Measurements from ENCODE around the gene SMCO3. TPM values are rescaled to one million over a fixed set of nuclear protein-coding genes. Genes with fewer than 3 reads are reported as not detected.
A peak's percentile ranks its signal among the peaks of the same experiment; 100 is the strongest.

SMCO3 gene
- total RNA-seq, 1 experiment from 2014 or later = not detected

DNA sequence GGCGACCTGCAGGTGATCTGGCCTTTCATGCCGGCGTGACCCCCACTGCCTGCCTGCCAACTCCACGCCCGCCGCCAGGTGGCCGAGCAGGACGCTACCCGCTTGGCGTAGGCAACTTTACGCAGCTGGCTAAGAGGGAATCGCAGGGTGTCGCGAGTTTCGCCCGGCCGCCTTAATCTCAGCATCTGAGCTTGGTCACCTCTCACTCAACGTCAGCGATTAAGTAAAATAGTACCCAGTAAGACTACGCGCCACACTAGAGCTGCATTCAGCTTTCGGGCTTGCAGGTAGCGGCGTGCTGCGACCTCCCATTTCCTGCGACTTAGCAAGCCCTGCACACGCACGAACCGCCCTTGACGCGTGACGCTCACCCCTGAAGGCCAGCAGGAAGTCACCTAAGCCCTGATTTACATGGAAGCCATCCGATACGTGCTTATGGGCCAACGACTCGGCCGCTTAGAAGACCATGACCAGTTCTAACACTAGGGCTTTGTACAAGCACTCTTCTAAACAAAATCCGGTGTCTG is 44.0 kb downstream of the SMCO3 start:
- Mint-ChIP-seq H3K9me3 (ENCODE audit: unreplicated experiment) (peaks cover 5% of the 10 kb centered on the region), H3K4me3 (ENCODE audit: unreplicated experiment) (peak overlapping the region; percentile 98), H3K27ac (ENCODE audit: low read depth, unreplicated experiment) (peak overlapping the region; percentile 98), H3K27me3 (ENCODE audit: insufficient read depth, unreplicated experiment) (no peaks in the 10 kb centered on the region), H3K36me3 (ENCODE audit: insufficient read depth, unreplicated experiment) (peaks cover 49% of the 10 kb centered on the region), H3K4me1 (ENCODE audit: insufficient read depth, unreplicated experiment) (peaks cover 11% of the 10 kb centered on the region)
- CTCF ChIA-PET = interaction anchor here (0.6 to 2.6 kb wide), 20 partner anchors 12 to 1668 kb away, joined by 3 to 9 read pairs (median 4); partner anchors contain the start of gene ATF7IP
- intact Hi-C loops (cut with micrococcal nuclease) = loop anchor here (2.0 to 10.0 kb wide), 4 partner anchors 75 to 403 kb away; partner anchors contain the start of genes ART4 and ATF7IP
- POLR2A ChIA-PET = interaction anchor here (0.6 to 8.5 kb wide), 21 partner anchors 11 to 1879 kb away, joined by 3 to 285 read pairs (median 4); partner anchors contain the start of genes ATF7IP, C12orf60, GPRC5A and RERG
- peak; percentile 81 for DNase-seq (ENCODE audit: unreplicated experiment)
- TF ChIP-seq, protein P1, sequence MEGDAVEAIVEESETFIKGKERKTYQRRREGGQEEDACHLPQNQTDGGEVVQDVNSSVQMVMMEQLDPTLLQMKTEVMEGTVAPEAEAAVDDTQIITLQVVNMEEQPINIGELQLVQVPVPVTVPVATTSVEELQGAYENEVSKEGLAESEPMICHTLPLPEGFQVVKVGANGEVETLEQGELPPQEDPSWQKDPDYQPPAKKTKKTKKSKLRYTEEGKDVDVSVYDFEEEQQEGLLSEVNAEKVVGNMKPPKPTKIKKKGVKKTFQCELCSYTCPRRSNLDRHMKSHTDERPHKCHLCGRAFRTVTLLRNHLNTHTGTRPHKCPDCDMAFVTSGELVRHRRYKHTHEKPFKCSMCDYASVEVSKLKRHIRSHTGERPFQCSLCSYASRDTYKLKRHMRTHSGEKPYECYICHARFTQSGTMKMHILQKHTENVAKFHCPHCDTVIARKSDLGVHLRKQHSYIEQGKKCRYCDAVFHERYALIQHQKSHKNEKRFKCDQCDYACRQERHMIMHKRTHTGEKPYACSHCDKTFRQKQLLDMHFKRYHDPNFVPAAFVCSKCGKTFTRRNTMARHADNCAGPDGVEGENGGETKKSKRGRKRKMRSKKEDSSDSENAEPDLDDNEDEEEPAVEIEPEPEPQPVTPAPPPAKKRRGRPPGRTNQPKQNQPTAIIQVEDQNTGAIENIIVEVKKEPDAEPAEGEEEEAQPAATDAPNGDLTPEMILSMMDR (IDR thresholded peaks at IDR 0.05; ENCODE audit: unreplicated experiment) = peak; percentile 62
- no TSS peak for BruUV-seq (replicated peaks)

DNA sequence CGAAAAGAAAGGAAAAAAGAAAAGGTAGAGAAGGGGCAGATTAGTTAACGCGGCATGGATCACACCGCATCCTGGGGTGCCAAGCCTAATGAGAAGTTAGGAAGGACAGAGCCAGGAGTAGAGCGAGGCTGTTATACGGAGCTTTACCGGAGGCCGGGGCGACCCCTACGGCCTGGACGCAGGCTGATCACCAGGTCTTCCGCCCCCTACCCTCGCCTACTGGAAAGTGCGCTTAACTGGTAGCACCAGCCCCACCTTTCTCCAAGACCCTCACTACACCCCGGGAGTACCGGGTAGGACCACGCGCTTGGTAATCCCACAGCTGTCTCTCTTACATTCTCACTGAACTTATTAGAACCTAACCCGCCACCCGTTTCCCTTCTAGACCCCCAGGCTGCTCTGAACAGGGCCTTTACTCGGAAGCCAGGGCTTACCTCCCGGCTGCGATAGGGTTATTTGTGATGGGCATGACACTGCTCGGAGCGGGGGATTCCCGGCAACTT is 44.5 kb downstream of the SMCO3 start:
- POLR2A ChIA-PET = interaction anchor here (0.9 to 8.5 kb wide), 12 partner anchors 11 to 1878 kb away, joined by 3 to 285 read pairs (median 5); partner anchors contain the start of genes ATF7IP, C12orf60, GPRC5A and WBP11
- intact Hi-C loops (cut with micrococcal nuclease) = no loop called here
- Mint-ChIP-seq H3K27ac (ENCODE audit: low read depth, unreplicated experiment) (peak overlapping the region; percentile 98), H3K36me3 (ENCODE audit: insufficient read depth, unreplicated experiment) (peaks cover 50% of the 10 kb centered on the region), H3K9me3 (ENCODE audit: unreplicated experiment) (peaks cover 5% of the 10 kb centered on the region), H3K4me1 (ENCODE audit: insufficient read depth, unreplicated experiment) (peaks cover 11% of the 10 kb centered on the region), H3K4me3 (ENCODE audit: unreplicated experiment) (peak overlapping the region; percentile 98), H3K27me3 (ENCODE audit: insufficient read depth, unreplicated experiment) (no peaks in the 10 kb centered on the region)
- TF ChIP-seq, protein P1 (IDR thresholded peaks at IDR 0.05; ENCODE audit: unreplicated experiment) = no peak
- DNase-seq (ENCODE audit: unreplicated experiment) = no peak
- BruUV-seq (replicated peaks) = no TSS peak
- CTCF ChIA-PET = interaction anchor here (0.5 to 2.6 kb wide), 22 partner anchors 12 to 1015 kb away, joined by 3 to 9 read pairs (median 4); partner anchors contain the start of gene ATF7IP

- intact Hi-C loops (cut with micrococcal nuclease) = no loop called here
- H3K36me3 Mint-ChIP-seq (ENCODE audit: insufficient read depth, unreplicated experiment) = peaks cover 51% of the 10 kb centered on the region
- no peaks in the 10 kb centered on the region for H3K27me3 Mint-ChIP-seq (ENCODE audit: insufficient read depth, unreplicated experiment)
- DNase-seq (ENCODE audit: unreplicated experiment) = peak; percentile 45
- ChIA-PET CTCF (interaction anchor here (0.5 to 2.6 kb wide), 18 partner anchors 13 to 1014 kb away, joined by 3 to 9 read pairs (median 4); no protein-coding TSS in a partner anchor), POLR2A (interaction anchor here (1.4 to 8.5 kb wide), 3 partner anchors 12 to 397 kb away, joined by 3 to 285 read pairs (median 21); partner anchors contain the start of genes C12orf60 and WBP11)
- peak overlapping the region; percentile 98 for H3K4me3 Mint-ChIP-seq (ENCODE audit: unreplicated experiment)
- H3K4me1 Mint-ChIP-seq (ENCODE audit: insufficient read depth, unreplicated experiment) = peaks cover 11% of the 10 kb centered on the region
- TF ChIP-seq, protein P1 (IDR thresholded peaks at IDR 0.05; ENCODE audit: unreplicated experiment) = no peak
- no TSS peak for BruUV-seq (replicated peaks)
- H3K27ac Mint-ChIP-seq (ENCODE audit: low read depth, unreplicated experiment) = peak overlapping the region; percentile 98
- peaks cover 5% of the 10 kb centered on the region for H3K9me3 Mint-ChIP-seq (ENCODE audit: unreplicated experiment)
Measured at GRCh38 chr12:14768823-14769405, 45.1 kb downstream of the SMCO3 start.

GRCh38 chr12:14767617-14768016 is 46.4 kb downstream of the SMCO3 start:
- TF ChIP-seq, protein P1 (IDR thresholded peaks at IDR 0.05; ENCODE audit: unreplicated experiment) = no peak
- ChIA-PET CTCF (no interaction called here), POLR2A (interaction anchor here (0.7 to 0.9 kb wide), 2 partner anchors 32 to 36 kb away, joined by 3 read pairs; partner anchors contain the start of genes C12orf60 and WBP11)
- DNase-seq (ENCODE audit: unreplicated experiment) = no peak
- H3K27me3 Mint-ChIP-seq (ENCODE audit: insufficient read depth, unreplicated experiment) = no peaks in the 10 kb centered on the region
- H3K27ac Mint-ChIP-seq (ENCODE audit: low read depth, unreplicated experiment) = peak overlapping the region; percentile 77
- H3K9me3 Mint-ChIP-seq (ENCODE audit: unreplicated experiment) = peaks cover 5% of the 10 kb centered on the region
- peaks cover 11% of the 10 kb centered on the region for H3K4me1 Mint-ChIP-seq (ENCODE audit: insufficient read depth, unreplicated experiment)
- peaks cover 54% of the 10 kb centered on the region for H3K36me3 Mint-ChIP-seq (ENCODE audit: insufficient read depth, unreplicated experiment)
- BruUV-seq (replicated peaks) = no TSS peak
- peak overlapping the region; percentile 98 for H3K4me3 Mint-ChIP-seq (ENCODE audit: unreplicated experiment)
- intact Hi-C loops (cut with micrococcal nuclease) = no loop called here

Measured in MCF 10A (cell line).